ENCODE data around the gene WBP4.
"Not testable (repeated sequence)": the region's sequence is repeated elsewhere in the genome, so short reads cannot be mapped to it uniquely, and the experiment has no call there.

The WBP4 gene

DNA sequence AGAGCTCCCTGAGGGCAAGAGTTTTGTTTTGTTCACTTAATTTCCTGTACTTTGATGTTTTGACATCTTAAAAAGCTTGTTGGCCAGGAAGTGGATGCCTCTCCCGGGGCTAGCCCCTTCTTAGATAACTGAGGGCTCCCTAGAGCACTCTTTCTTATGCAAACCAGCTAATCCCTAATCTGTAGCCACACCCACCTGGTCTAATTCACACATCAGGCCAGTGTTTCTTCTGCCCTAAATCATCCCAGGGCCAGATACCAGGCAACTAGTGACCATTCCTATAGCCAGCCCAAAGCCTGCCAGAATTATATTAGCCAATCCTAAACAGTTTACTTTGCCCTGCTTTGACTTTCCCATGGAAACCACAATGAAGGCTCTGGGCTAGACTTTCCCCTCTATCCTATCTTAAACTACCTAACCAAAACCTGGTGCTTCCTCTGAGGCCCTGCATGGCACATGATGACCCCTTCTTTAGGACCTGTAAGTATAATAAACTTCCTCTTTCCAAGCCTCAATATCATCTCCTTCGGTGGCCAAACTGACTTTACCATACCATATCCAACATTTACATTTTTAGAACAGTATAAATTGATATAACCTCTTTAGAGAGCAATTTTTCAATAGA lies 24.8 kb downstream of the WBP4 start:
- no peak for DNase-seq (ENCODE audit: low spot score)

DNA sequence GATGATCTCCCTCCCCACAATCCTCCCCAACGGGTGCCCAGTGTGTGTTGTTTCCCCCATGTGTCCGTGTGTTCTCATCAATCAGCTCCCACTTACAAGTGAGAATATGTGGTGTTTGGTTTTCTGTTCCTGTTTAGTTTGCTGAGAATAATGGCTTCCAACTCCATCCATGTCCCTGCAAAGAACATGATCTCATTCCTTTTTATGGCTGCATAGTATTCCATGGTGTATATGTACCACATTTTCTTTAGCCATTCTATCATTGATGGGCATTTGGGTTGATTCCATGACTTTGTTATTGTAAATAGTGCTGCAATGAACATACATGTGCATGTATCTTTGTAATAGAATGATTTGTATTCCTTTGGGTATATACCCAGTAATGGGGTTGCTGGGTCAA lies 34.4 kb downstream of the WBP4 start:
- DNase-seq (ENCODE audit: low spot score): not testable (repeated sequence)

DNA sequence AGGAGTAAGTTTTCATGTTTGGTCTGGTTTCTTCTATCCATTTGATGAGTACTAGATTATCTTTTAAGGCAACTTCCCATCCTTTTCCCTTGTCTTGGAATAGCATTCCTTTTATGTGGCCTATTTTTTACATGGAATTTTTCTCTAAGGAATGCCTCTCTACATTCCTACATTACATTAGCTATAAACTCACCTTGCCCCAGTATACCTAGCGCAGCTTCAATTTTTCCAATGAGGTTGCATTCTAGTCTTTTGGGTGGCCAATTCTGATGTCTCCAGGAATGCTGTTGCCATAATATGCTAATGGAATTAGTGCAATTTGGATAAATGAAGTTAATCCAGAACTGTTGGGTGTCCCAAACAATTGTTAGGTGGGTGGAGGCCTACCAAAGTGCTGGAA lies 37.5 kb downstream of the WBP4 start:
- DNase-seq (ENCODE audit: low spot score): no peak

DNA sequence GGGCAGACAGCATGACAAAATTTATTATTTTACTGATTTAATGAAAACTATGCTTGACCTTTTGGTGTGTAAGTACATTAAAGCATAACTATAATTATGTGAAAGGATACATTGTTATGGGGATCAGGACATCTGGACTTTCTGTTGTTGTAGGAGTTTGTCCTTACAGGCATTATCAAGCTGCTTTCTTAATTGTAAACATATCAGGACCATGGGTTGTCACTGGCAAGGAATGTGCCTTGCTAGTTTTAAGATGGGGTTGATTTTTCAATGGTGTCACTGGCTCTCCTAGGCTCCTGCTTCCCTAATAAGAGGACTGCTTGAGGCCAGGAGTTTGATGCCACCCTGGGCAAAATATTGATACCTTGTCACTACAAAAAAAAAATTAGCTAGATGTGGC lies 38.7 kb downstream of the WBP4 start:
- DNase-seq (ENCODE audit: low spot score): no peak

DNA sequence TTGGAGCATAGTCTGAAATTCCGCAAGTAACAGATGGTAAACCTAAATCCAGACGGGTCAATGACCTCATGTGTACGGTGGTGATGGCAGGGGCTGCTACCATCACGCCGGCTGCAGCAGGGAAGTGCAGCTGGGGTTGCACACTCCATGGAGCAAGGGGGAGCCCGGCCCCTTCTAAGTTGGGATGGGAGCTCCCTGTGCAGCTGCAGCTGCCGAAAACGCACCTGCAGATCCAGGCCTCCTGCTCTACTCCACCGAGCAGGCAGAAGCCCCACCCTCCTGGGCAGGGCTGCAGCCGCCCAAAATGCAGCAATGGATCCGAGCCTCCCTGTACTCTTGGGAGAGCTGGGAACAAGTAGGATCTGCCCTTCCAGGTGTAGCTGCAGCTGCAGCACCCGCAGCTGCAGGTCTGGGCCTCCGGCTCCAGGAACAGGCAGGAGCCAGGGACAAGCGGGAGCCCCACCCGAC lies 45.8 kb downstream of the WBP4 start:
- DNase-seq (ENCODE audit: low spot score): no peak

DNA sequence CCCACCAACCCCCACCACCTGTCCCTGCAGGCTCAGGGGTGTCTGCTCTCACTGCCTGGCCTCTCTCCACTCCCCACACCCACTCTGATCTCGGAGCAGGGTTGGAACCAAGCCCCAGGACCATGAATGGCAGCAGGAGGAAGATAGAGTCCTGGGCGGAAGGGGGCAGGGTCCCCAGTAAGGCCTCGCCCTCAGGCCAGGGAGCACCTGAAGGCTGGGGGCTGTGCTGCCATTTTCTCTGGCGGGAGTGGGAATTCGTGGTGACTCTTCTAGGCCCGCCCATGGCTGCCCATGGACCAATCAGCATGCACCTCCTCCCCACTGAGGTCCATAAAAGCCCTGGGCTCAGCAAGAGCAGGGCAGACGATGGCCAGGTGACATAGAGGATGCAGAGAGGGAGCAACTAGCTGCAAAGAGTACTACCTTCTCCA lies 46.3 kb downstream of the WBP4 start:
- DNase-seq (ENCODE audit: low spot score): no peak

DNA sequence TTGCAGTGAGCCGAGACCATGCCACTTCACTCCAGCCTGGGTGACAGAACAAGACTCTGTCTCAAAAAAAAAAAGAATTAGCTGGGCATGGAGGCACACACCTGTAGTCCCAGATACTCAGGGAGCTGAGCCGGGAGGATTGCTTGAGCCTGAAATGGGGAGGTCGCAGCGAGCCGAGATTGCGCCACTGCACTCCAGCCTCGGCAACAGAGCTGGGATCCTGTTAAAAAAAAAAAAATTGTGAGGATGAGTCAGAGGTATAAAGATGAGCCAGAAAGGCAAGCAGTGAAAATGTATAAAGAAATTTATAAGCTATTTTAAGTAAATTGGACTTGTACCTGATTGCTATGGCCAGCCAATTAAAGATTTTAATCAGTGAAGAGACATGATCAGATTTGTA lies 50.1 kb downstream of the WBP4 start:
- no peak for DNase-seq (ENCODE audit: low spot score)

DNA sequence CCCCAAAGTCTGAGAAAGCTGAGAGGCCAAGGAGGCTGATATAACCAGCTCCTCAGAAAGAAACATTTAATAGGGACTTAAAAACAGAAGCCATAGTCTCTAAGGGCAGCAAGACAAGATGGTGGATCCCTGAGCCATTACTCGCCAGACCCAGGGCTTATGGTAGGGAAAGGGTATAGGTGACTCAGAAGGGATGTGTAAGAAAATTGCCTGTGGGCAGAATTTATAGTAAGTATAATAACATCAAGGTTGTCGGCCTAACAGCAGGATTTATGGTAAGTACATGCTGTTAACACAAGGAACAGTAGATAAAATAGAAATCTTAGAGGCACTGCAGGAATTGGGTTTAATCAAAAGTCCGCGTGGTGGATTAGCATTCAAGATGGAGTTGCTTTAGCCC lies 56.6 kb downstream of the WBP4 start:
- no peak for DNase-seq (ENCODE audit: low spot score)

DNA sequence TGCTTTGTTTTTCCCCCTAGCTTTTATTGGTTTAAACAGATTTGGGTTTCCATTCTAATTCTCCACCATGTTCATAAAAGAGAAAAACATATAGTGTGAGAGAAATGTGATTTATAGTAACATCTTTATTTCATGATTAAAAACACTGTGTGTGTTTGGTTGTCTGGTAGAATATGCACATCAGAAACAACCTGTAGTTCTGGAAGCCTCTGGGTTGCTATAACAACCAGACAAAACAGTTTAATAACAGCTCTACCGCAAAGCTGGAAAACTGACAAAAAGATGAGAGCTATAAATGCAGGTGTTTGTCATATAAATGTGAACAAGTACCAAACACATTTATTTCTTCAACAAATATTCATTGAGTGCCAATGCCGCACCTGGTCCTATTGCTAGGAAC lies 61.5 kb downstream of the WBP4 start:
- DNase-seq (ENCODE audit: low spot score): no peak

DNA sequence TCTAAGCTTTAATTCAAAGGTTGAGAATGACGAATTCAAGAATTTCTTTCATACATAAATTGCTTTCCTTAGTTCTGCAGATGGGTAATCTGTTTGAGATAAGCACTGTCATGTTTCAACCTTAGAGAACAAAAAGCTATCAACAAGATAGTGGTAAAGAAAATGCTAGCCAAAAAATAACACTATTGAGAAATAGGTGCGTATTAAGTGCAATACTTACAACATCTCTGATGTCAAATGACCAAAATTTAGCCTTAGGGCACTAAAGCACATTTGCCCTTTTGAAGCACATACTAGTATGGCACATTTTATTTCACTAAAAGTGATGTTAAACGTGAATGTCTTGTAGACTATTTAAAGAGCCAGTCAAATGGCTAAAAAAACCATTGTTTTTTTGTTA lies 66.4 kb downstream of the WBP4 start:
- no peak for DNase-seq (ENCODE audit: low spot score)

DNA sequence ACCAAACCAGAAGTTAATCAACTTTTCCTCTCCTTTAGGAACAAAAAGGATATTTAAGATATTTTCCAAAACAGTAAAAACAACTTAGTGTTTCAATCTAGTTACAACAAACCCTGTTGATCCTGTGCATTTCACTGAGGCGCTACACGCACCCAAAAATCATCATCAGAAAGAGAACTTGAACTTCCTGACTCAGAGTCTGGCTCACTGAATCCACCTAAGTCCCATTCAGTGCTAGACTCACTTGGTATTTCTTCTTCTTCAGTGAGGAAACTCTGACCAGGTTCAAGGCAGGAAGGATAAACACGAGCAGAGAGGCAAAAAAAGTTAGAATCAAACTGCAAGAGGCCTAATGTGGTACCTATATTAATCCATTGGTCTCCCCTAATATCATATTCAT lies 69.0 kb downstream of the WBP4 start:
- no peak for DNase-seq (ENCODE audit: low spot score)

DNA sequence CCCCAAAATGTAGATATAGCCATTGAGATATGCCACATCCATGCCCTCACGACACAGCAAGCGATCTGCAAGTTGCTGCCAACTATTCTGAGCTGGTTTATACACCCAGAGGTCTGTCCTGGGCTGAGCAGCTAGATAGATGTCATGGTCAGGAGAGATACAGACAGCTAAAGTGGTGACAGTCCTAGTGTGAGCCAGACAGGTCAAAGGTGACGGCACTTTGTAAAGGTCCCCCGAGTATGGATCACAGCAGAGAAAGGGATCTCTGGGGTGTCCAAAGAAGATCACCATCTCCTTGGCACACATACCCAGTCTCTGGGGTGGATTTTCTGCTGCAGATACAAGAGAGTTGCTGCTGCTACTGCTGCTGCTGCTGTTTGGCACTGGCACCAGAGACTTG lies 69.9 kb downstream of the WBP4 start:
- not testable (repeated sequence) for DNase-seq (ENCODE audit: low spot score)

DNA sequence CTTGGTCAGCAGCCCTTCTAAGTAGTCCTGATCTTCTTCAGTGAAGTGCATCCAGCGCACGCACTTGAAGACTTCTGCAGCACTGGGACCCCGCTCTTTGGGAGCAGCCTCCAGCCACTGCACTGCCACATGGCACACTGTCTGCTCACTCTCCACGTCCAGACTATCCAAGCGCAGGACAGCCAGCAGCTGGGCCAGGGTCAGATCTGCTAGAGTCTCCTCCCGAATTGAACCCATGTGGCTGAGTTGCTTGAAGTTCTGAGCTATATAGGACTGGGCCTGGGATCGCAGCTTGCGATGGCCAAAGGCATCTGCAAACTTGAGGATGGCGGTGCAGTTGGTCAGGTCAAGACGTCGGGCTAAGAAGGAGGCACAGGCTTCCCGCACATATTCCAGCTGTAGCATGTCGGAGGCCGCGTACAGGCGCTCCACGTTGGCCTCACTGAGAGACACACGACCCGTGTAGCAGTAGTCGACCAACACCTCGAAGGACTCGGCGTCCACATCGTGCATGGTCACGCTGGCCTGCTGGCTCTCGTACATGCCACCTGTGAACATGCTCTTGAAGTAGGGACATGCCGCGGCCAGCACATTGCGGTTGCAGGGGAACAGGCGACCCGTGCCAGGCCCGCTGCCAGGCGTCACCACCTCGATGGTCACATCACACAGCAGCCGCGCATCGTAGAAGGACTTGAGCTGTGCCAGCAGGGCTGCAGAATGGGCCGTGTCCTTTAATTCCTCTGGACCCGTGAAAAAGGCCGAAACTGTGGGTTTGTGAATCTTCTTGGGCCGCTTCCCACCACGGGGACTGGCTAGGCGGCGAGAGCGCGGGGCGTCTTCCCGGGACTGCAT lies 70.6 kb downstream of the WBP4 start:
- not testable (repeated sequence) for DNase-seq (ENCODE audit: low spot score)

DNA sequence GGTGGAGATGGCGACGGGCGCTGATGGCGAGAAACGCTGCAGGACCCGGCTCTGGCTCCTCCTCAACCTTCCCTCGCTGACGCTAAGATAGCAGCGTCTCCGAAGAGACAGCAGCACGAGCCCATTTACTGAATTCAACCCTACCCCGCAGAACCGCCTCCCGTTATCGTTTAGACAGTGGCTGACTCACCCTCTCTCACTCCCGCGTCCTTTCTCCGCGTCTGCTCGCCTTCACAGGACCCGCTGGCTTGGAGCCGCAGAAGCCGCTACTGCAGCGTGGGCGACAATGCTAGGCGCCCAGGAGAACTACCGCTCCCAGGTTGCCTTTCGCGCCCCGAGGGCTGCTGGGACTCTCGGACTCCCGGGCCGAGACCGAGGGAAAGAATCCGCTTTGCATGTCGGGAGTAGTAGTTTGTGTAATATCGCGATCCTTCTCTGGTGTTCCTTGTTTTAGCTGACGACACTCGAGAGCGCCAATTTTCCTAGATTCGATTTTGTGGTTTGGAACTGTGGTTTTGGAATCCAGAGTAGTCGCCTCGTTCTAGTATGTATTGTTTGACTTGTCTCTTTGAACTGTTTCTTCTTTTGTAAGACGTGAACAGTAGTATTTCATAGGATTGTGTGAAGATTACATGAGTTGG lies 71.3 kb downstream of the WBP4 start, which contains the start of gene KBTBD6:
KBTBD6 (minus strand) TSS at position 291 of the 641 bp plus-strand sequence. CDS start 291 bp downstream, outside the sequence.
- peak; percentile 91 for DNase-seq (ENCODE audit: low spot score)

Measured in D341Med (cell line).